Posterior vena cava (tissue), 2 donors: ENCODE data around the gene MOGAT2. TPM values are rescaled to one million over a fixed set of nuclear protein-coding genes. Genes with fewer than 3 reads are reported as not detected.
"Not testable (repeated sequence)": the region's sequence is repeated elsewhere in the genome, so short reads cannot be mapped to it uniquely, and the experiment has no call there.

ENCODE experiments used
- DNase-seq: peaks from one replicate; pipeline ENCODE4 v3.0.0-alpha.2; 2020; ENCODE audit warnings: low spot score
- intact Hi-C, 2 donors: fragments of 100-400 bp; cut with DNase I; formaldehyde crosslinking; loops; one replicate each; pipeline versions ENCODE4 v1.14.1 to v1.14.2; 2022 to 2023
- total RNA-seq, 2 donors: library from RNA; stranded (reverse); fragmentation: NEBNext Ultra II Directional; extraction: Animal tissue kit (Norgen Biotek cat#: 25700); gene quantifications; one replicate each; pipeline ENCODE4 v1.2.1, GENCODE V29; 2021
- donor health status: DM: yes; HTN: yes; CAD: no.
- donor health status: DM: yes; HTN: yes; CAD: no.

Gene MOGAT2
- total RNA-seq, 2 donors from 2014 or later: not detected

DNA sequence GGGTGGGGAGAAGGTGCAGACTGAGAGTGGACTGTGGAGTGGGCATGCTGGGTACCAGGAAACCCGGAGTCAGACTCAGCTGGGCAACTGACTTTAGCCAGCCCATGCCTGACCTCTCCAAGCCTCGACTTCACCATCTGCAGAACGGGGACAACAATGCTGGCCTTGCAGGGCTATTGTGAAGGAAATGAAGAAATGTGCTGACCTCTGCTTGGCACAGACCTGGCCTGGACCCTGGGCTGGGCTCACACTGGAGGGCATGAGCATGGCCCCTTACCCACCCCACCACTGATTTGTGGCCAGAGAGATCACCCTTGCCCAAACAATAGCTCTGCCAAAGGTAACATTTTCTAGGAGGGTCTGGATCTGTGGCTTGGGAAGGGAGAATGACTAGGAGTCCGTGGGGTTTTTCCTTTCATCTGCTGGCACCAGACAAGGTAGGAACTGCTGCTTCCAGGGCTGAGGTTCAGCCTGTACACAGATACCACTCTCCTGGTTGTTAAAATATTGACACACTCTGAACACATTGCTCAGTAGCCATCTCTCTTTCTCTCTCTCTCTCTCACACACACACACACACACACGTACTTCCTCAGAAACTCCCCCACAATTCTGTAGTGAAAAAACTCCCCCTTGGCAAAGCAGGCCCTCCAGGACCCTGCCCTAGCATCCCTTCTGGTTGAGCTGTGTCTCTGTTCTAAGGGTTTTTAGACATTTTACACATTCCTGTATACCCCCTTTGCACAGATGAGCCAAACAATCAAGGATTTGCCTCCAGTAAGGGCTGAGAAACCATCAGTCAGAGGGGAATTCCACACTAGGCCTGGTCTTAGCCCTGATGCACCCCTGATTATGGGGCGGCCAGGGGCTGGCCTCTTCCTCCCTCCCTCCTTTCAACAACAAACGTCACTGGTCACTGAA is 1.0 kb downstream of the MOGAT2 start:
- no peak for DNase-seq
- intact Hi-C loops: no loop called here

DNA sequence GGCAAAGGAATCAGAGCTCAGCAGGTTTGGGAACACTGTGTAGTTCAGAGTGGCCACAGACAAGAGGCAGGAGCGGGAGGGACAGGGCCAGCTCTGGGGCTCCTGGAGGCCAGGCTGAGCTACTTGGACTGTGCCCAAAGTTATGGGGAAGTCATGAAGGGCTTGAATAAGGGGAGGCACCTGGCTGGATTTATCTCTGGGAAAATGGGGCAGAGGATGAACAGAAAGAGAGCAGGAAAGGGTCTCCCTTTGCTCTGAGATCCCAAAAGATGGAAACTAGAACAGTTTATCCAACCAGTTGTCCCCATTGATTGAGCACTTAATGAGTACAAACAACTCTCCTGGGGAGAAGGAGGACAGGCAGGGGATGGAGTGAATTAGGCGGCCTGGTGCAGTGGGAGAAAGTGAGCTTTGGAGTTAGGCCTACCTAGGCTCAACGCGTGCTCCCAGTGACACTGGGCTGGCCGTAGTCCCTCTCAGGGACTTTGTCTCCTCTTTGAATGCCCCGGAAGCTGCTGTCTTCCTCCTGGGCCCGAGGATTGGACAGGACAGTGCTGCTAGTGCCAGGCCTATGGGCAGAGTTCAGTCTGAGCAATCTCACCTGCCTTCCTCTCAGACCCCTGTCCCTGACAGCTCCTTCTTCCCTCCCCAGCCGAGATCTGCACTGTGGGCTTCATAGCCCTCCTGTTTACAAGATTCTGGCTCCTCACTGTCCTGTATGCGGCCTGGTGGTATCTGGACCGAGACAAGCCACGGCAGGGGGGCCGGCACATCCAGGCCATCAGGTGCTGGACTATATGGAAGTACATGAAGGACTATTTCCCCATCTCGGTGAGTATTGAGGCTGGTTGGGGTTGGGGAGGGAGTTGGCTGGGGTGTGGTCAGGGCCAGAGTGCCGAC is 2.0 kb downstream of the MOGAT2 start:
- DNase-seq: peak; percentile 40
- intact Hi-C loops: no loop called here

DNA sequence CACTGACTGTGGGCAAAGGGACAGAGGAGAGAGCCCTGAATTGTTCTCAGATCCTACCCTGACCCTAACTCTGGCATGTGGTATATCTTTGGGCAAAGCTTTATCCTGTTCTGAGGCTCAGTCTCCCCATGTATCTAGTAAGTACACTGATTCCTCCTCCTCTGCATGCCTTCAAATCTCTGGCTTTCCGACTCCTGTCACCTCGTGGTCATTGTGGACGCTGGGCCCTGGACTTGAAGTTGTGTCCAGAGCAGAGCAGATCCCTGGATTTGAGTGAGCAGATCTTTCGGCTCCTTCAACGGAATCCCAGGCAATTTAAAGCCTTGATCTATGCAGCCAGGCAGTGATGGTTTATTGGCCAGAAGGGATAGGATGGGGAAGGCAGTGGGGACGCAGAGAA is 3.0 kb downstream of the MOGAT2 start:
- no peak for DNase-seq
- intact Hi-C loops: no loop called here

DNA sequence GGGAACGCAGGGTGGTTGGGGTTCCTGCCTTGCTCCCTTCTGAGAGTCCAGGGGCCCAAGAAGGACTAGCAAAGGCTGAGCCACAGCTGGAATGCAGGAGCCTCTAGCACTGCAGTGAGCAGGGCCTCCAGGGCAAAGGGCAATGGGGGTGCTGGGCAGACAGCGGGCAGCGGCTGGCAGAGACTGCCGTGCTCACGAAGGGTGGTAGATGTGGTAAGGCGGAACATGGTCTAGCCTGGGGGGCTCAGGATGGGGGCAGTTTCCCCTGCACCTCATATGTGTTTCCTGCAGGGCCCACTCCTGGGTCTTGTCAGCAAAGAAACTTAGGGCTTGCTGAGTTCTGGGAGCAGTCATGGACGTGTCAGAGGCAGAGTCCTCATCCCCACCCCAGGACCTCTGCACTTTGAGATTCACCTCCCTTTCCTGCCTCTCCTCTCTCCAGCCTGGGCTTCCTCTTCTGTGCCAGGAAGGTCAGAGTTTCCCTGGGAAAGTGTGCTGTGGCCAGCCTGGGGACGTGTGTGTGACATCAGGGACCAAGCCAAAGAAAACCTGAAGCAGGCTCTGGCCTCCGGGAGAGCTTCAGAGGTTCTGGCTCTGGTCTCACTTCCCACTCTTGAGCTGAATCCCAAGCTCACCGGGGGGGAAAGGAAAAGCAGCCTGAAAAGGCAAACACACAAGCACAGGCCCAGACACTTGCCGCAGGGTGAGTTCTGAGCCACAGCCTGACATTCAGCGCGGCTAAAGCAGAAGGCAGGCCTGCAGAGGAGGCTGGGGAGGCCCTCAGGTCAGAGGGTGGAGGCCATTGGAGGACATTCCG is 4.4 kb downstream of the MOGAT2 start:
- DNase-seq: no peak
- intact Hi-C loops: no loop called here

DNA sequence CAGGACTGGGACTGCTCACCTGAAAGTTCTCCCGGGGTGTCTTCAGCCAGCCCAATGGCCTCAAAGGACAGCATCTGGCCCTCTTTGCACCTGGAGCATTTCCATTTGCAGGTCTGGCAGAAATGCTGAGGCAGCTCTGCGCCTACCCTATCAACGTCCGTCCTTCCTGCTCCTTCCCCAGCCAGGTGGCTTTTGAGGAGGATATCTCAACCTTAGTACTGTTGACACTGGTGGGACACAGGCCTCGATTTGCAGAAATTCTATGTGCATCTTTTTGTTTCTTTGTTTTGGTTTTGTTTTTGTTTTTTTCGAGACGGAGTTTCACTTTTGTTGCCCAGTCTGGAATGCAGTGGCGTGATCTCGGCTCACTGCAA is 5.0 kb downstream of the MOGAT2 start:
- intact Hi-C loops: no loop called here
- DNase-seq: no peak

DNA sequence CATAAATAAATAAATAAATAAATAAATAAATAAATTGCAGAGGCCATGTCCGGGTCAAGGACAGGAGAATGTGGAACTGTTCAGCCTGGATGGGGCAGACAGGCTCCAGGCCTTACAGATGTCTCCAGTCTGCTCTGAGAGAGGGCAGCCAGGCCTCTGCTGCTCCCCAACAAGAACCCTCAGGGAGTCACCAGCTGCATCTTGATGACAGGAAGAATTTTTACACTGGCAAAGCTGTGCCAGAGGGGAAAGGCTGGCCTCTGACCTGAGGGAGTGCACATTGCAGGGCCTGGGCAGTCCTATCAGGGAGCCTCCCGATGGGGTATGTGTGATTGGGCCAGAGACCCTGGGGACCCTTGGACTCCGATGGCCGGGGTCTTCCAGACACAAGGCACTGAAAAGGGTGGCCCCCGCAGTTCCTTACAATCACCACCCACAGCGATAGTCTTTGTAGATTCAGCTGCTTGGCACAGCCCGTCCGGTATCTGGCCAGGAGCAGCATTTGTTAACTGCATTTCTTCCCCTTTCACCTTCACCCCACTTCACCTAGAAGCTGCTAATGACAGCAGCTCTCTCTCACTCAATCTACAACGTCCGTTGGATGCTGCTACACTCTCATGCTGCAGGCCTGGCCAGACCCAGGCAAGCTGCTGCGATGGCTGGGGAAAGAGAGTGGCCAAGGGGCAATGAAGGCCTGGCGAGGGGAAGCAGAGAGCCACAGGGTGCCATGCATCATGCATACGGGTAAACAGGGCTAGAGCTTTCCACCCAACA is 8.1 kb downstream of the MOGAT2 start:
- DNase-seq: no peak
- intact Hi-C loops: no loop called here

DNA sequence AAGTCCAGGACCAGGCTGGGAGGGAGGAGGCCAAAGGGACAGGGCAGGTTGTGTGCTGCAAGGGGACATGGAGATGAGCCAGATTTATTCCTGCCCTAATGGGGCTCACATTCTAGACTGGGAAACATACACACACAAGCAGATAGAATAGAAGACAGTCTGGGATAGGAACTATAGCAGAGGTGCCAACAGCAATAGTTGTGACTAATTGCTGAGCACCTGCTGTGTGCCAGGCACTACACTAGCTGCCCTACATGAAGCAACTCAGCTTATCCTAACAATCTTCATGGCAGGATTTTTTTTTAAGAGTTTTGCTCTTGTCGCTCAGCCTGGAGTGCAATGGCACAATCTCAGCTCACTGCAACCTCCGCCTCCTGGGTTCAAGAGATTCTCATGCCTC is 11.4 kb downstream of the MOGAT2 start:
- DNase-seq: no peak
- intact Hi-C loops: no loop called here

DNA sequence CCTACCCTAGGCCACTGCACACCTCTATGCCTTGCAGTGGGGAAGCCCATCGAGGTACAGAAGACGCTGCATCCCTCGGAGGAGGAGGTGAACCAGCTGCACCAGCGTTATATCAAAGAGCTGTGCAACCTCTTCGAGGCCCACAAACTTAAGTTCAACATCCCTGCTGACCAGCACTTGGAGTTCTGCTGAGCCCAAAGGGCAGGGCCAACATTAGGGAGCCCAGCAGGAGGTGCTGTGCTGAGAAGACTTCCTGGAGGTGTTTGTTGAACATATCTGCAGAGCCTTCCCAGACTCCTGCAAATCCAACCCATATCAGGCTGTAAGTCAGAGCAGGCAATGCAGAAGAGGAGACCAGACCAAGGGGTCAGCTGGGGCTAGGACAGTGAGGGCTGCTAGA is 13.5 kb downstream of the MOGAT2 start:
- no peak for DNase-seq
- intact Hi-C loops: no loop called here

DNA sequence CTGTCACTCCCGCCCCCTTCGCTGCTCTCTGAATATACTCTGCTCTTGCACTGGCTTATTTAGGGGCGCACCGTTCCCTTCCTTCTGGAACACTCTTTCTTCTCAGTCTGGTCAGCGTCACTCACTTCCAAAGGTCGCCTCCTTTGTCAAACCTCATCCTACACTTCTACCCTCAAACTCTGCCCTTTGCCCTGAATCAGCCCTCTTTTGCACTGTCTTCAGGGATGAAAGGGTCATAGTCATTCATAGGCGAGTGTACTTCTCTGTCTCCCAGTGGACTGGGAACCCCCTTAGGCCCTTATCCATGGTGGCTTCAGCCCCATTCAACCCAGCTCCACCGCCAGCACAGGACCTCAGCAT is 15.4 kb downstream of the MOGAT2 start:
- intact Hi-C loops: no loop called here

DNA sequence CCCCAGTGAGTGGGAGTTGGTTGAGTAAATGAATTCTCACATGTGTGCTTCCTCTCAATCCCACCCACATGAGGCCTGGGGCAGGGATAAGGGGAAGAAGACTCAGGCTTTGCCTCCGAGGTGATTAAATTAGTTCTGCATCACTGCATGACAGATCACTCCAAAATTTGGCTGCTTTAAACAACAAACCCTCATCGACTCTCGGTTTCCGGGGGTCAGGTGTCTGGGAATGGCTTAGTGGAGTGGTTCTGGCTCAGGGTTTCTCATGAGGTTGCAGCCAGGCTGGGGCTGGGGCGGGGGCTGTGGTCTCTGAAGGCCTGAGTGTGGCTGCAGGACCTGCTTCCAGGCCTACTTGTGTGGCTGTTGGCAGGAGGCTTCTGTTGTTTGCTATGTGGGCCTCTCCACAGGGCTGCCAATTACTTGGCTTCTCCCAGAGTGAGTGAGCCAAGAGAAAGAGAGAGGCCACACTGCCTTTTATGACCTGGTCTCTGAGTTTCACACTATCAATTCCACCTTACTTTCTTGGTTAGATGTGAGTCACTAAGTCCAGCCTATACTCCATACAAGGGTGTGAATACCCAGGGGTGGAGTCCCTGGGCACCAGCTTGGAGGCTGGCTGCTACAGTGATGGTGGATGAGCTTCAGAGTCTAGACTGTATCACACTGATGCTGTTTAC is 15.9 kb downstream of the MOGAT2 start:
- intact Hi-C loops: no loop called here
- DNase-seq: no peak

More for the DNA sequence above, 15.4 kb downstream of the MOGAT2 start:
- DNase-seq: no peak

DNA sequence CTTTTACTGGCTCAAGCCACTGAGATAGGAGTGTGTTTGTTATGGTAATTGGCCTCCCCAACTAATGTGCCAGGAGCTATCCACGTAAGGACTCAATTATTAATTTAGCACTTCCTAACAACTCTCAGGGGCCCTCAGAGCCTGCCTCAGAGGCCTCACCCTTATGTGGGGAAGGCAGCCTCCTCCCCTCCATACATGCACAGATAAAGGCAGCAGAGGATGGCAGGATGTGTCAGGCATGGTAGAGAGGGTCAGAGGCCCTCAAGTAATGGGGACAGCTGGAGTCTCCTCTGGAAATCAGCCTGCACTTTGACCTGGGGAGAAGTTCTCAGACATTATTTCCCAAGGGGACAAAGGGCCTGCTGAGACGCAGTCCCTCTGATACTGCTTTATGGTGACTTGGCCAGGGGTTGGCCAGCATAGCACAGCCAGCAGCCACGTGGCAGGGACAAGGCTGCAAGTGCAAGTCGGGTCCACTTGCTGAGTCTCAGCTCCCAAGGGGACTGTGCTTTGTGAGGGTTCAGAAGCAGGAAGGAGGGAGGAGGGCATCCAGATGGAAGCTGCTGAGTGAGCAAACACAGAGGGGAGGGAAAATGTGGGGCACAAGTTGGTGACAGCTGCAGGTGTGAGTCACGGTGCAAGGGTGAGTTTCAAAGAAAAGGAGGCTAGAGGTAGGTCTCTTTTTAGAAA is 17.0 kb downstream of the MOGAT2 start:
- no peak for DNase-seq
- intact Hi-C loops: no loop called here

DNA sequence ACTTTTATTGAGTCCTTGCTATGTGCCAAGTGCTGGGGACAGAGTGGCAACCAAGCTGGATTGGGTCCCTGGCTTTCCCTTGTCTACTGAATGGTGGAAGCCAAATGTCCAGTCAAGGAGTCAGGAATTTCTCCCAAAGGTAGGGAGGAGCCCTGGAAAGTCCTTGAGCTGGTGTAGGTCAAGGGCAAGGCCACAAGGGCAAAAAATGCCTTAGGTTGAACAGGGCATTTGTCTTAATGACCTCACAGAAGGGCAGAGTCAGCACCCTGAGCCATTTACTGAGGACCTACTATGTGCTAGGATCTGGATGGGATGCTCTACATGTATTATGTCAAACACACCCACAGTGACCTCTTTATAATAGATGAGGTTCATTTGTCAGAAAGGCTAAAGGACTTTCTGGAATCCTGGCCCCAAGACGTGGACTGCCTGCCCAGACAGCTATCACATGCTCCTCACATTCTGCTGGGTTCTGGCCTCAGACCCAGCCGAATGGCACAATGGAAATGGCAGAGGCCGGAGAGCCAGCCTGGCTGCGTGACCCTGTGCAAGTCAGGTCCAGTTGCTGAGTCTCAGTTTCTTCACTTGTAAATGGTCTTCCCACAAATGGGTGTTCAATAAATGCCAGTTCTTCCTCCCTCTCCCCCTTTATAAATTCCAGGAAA is 17.7 kb downstream of the MOGAT2 start:
- DNase-seq: no peak
- intact Hi-C loops: no loop called here

DNA sequence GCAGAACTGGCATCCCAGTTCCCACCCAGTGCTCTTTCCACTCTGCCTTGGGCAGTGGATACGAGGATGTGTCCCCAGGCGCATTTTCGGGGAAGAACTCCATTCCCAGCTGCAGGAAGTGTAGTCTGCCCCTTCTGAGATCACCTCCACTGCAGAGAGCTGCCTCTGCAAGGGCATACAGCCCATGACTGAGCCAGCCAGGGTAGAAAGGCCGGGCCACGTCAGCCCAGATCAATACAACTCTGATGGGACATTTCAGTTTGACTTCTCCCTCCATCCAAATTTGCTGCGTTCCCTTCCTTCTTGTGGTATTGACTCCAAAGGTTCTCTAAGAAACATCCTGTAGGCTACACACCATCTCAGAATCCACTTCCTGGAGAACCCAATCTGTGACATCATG is 19.7 kb downstream of the MOGAT2 start:
- DNase-seq: no peak

DNA sequence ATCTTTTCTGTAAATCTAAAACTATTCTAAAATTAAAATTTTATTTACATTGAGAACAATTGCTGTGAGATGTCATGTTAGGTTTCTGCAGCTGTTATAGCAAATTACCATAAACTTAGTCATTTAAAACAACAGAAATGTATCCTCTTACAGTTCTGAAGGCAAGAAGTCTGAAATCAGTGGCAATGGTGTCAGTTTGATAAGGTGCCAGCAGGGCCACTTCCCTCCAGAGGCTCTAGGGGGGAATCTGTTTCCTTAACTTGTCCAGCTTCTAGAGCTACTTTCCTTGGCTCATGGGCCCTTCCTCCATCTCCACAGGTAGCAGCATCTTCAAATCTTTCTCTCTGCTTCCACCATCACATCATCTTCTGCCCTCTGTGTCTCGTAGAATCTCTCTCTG is 23.0 kb downstream of the MOGAT2 start:
- DNase-seq: no peak
- intact Hi-C loops: no loop called here

More for the DNA sequence above, 19.7 kb downstream of the MOGAT2 start:
- intact Hi-C loops: no loop called here

DNA sequence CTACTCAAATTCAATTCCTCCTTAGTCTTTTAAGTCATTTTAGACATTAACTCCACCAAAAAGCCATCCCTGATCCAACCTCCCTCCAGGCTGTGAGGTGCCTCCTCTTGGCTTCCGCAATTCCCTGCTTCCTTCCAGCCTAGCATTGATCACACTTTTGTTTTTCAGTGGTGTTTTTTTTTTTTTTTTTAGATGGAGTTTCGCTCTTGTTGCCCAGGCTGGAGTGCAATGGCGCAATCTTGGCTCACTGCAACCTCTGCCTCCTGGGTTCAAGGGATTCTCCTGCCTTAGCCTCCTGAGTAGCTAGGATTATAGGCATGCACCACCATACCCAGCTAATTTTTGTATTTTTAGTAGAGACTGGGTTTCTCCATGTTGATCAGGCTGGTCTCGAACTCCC is 25.5 kb downstream of the MOGAT2 start:
- intact Hi-C loops, DNase-seq: not testable (repeated sequence)

DNA sequence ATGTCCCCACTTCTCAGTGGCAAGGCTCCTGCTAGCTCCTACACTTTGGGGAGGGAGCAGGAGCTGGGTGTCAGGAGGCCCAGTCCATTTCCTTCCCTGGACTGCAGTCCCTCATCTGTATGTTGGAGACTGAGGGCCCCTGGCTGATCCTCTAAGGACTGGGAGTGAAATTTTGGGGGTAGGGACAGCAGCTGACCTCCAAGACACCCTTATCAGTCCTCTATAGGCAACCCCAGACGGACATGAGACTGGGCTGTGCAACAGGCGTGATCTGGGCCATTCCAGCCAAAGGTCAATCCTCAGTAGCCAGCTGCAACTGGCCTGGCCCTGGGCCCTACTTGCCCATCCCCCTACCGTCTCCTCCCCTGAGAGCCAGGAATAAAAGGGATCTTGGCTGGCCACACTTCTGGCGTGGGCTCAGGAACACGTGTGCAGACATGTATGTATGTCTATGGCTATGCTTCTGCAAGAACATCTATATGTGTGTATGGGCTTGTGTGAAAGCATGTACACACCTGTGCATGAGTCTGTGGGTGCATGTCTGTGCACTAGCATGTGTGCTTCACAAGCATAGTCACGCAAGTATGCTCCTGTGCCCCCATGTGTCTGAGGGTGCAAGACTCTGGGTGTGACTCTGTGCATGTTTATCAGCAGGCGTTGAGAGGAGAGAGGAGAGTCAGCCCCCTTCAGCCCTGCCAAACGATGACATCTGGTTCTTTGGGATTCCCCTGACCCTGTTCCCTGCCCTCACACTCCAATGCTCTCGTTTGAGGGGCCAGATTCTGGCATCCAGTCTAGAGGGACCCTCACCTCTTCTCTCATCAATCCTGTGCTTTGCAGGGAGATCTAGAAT is 26.3 kb downstream of the MOGAT2 start:
- no peak for DNase-seq
- intact Hi-C loops: no loop called here
